SK-N-SH treated with all-trans-retinoic acid at 6 μM for 48 hours (cell line): Measurements from ENCODE around the gene B3GALNT2.

Source experiments
- ARNTL ChIP-seq: fragments of 450-650 bp; formaldehyde crosslinking; IDR thresholded peaks from 2 replicates; pipeline ENCODE4 v1.5.0; 2020; ENCODE audit warnings: low read depth, mild to moderate bottlenecking, moderate library complexity, borderline replicate concordance
- CREB5 ChIP-seq: fragments of 250-450 bp; sonication (Bioruptor Pico); IDR thresholded peaks from 2 replicates; pipeline ENCODE4 v1.5.1; 2020; ENCODE audit warnings: low read depth, mild to moderate bottlenecking, moderate library complexity
- CSRNP3 ChIP-seq: fragments of 250-450 bp; sonication (Bioruptor Pico); IDR thresholded peaks from 2 replicates; pipeline ENCODE4 v1.5.1; 2021; ENCODE audit warnings: mild to moderate bottlenecking, moderate library complexity
- PATZ1 ChIP-seq: fragments of 250-450 bp; sonication (Bioruptor Pico); IDR thresholded peaks from 2 replicates; pipeline ENCODE4 v1.8.0; 2020; ENCODE audit warnings: mild to moderate bottlenecking, moderate library complexity, borderline replicate concordance
- PPARA ChIP-seq: fragments of 250-450 bp; sonication (Bioruptor Pico); IDR thresholded peaks from 2 replicates; pipeline ENCODE4 v1.5.0; 2020; ENCODE audit warnings: mild to moderate bottlenecking, borderline replicate concordance
- TCF4 ChIP-seq: fragments of 250-450 bp; sonication (Bioruptor Pico); IDR thresholded peaks from 2 replicates; pipeline ENCODE4 v1.8.0; 2021; ENCODE audit warnings: mild to moderate bottlenecking, moderate library complexity, borderline replicate concordance
- TOX ChIP-seq: fragments of 250-450 bp; sonication (Bioruptor Pico); IDR thresholded peaks from 2 replicates; pipeline ENCODE4 v1.8.0; 2021; ENCODE audit warnings: mild to moderate bottlenecking, moderate library complexity, borderline replicate concordance
- ZC3H10 ChIP-seq: fragments of 250-450 bp; sonication (Bioruptor Pico); IDR thresholded peaks from 2 replicates; pipeline ENCODE4 v1.5.1; 2021; ENCODE audit warnings: mild to moderate bottlenecking, moderate library complexity
- ZFP3 ChIP-seq: fragments of 250-450 bp; sonication (Bioruptor Pico); IDR thresholded peaks from 2 replicates; pipeline ENCODE4 v1.5.0; 2020; ENCODE audit warnings: mild to moderate bottlenecking, moderate library complexity
- ZFP30 ChIP-seq: fragments of 450-650 bp; formaldehyde crosslinking; IDR thresholded peaks from 2 replicates; pipeline ENCODE4 v1.5.0; 2022; ENCODE audit warnings: mild to moderate bottlenecking, moderate library complexity

- TF ChIP-seq PATZ1 (CRISPR knock-in tag) (no peak), ZFP3 (no peak), CREB5 (CRISPR knock-in tag) (no peak), ZFP30 (CRISPR knock-in tag) (no peak), ZC3H10 (CRISPR knock-in tag) (no peak), ARNTL (CRISPR knock-in tag) (no peak), PPARA (CRISPR knock-in tag) (no peak), CSRNP3 (no peak), TCF4 (CRISPR knock-in tag) (no peak), TOX (no peak)
Measured at GRCh38 chr1:235448616-235449015, 55.6 kb downstream of the B3GALNT2 start.
